HepG2 (cell line): ENCODE measurements around the gene DMKN. TPM values are rescaled to one million over a fixed set of nuclear protein-coding genes. Genes with fewer than 3 reads are reported as not detected.
A peak's percentile ranks its signal among the peaks of the same experiment; 100 is the strongest.

Experiments used
- ATAC-seq: fragments of 200-7000 bp; cut with Tn5 transposase; 3 replicates; pipeline ENCODE4 v1.9.1; 2020; ENCODE audit warnings: mild to moderate bottlenecking, moderate library complexity
- BruUV-seq: library from RNA; stranded (reverse); fragments of 400-500 nt; replicated peaks from 2 replicates; lab custom pipeline; 2021; lab: Mats Ljungman, UMichigan
- CTCF ChIA-PET: fragments of 300-600 bp; formaldehyde crosslinking; extraction: SDS; loops from one replicate; lab custom pipeline; 2021; ENCODE audit warnings: low total read pairs, inconsistent platforms, low intra/inter-chr PET ratio; lab: Yijun Ruan, JAX
- POLR2A ChIA-PET: fragments of 350-600 bp; sonication (Branson Sonifier 250); formaldehyde crosslinking; loops from one replicate; lab custom pipeline; 2020; ENCODE audit warnings: antibody characterized with exemption, inconsistent platforms; lab: Yijun Ruan, JAX
- DNase-seq: peaks from one replicate; pipeline ENCODE4 v3.0.0-alpha.2; 2015; ENCODE audit warnings: low spot score
- FAIRE-seq: peaks from 3 replicates; lab custom pipeline; 2011; peaks lifted over from hg19 to GRCh38; lab: Jason Lieb, UNC
- H2AFZ ChIP-seq: one replicate; pipeline ENCODE4 v1.6.1; 2011; ENCODE audit warnings: low read length, inconsistent platforms
- H3K27ac ChIP-seq: fragments of 300-600 bp; 3 replicates; pipeline ENCODE4 v1.8.0; 2011; ENCODE audit warnings: mixed run types, mild to moderate bottlenecking, mixed read lengths, low read length, inconsistent platforms; ENCODE audit not compliant: insufficient read depth; ENCODE audit errors: extremely low read length
- H3K27me3 ChIP-seq, 2 experiments: fragments of 200-600 bp in 1 of 2; 2 replicates in 1 of 2; 3 replicates in 1 of 2; pipeline versions ENCODE4 v1.6.0 to v1.8.0; 2011; ENCODE audit warnings: low read length in 2 of 2, mild to moderate bottlenecking in 2 of 2, moderate library complexity in 2 of 2, inconsistent platforms in 1 of 2; ENCODE audit not compliant: insufficient read depth in 2 of 2, control insufficient read depth in 1 of 2
- H3K36me3 ChIP-seq, 2 experiments: fragments of 200-600 bp in 1 of 2; replicated peaks in 1 of 2; 2 replicates in 1 of 2; 3 replicates in 1 of 2; pipeline versions ENCODE4 v1.5.1 to v1.8.0; 2011; ENCODE audit warnings: low read length in 2 of 2, inconsistent platforms in 1 of 2; ENCODE audit not compliant: insufficient read depth in 2 of 2, control insufficient read depth in 1 of 2
- H3K4me1 ChIP-seq: 2 replicates; pipeline ENCODE4 v1.5.1; 2012; ENCODE audit warnings: low read length, inconsistent platforms; ENCODE audit not compliant: insufficient read depth
- H3K4me2 ChIP-seq: 2 replicates; pipeline ENCODE4 v1.6.0; 2011; ENCODE audit warnings: low read depth, low read length, inconsistent platforms
- H3K4me3 ChIP-seq, 3 experiments: fragments of 200-600 bp in 1 of 3; sonication (generic), shearing (Covaris generic) in 1 of 3; replicated peaks in 1 of 3; 2 replicates each; pipeline ENCODE4 v1.5.1; 2011 to 2016; ENCODE audit warnings: low read length in 3 of 3, inconsistent platforms in 2 of 3, low read depth in 2 of 3, mild to moderate bottlenecking in 2 of 3, control low read depth in 1 of 3, mixed read lengths in 1 of 3; ENCODE audit not compliant: insufficient read depth in 1 of 3
- H3K79me2 ChIP-seq: one replicate; pipeline ENCODE4 v1.6.1; 2011; ENCODE audit warnings: low read length, inconsistent platforms; ENCODE audit not compliant: insufficient read depth
- H3K9ac ChIP-seq: 2 replicates; pipeline ENCODE4 v1.6.0; 2011; ENCODE audit warnings: mild to moderate bottlenecking, low read depth, low read length, inconsistent platforms; ENCODE audit not compliant: insufficient read depth
- H3K9me3 ChIP-seq: 2 replicates; pipeline ENCODE4 v1.5.1; 2012; ENCODE audit warnings: mild to moderate bottlenecking, low read length
- H4K20me1 ChIP-seq: 2 replicates; pipeline ENCODE4 v1.6.0; 2011; ENCODE audit warnings: inconsistent platforms, mild to moderate bottlenecking, low read length, moderate library complexity; ENCODE audit not compliant: insufficient read depth
- KIAA2018 ChIP-seq: sonication (generic); formaldehyde crosslinking; IDR thresholded peaks from 2 replicates; pipeline ENCODE4 v1.5.0; 2020; ENCODE audit warnings: mild to moderate bottlenecking, missing genetic modification reagents, borderline replicate concordance
- MXD1 ChIP-seq: sonication (generic); formaldehyde crosslinking; IDR thresholded peaks from 2 replicates; pipeline ENCODE4 v1.4.0; 2020; ENCODE audit warnings: mild to moderate bottlenecking, missing genetic modification reagents
- WGBS: methylation state at CpG from one replicate; pipeline ENCODE4 v1.1.6; 2017; ENCODE audit warnings: low lambda C conversion rate; 5-methylcytosine and 5-hydroxymethylcytosine counted together
- in situ Hi-C: cut with HindIII; loops from 2 replicates; pipeline ENCODE4 v1.10.0; 2017; ENCODE audit warnings: low pct_unique_long_range_greater_than_20kb; ENCODE audit not compliant: extremely low pct_ligation_motif_present
- intact Hi-C: fragments of 100-400 bp; cut with micrococcal nuclease; formaldehyde crosslinking; loops from one replicate; pipeline ENCODE4 v1.10.0; 2022; ENCODE audit not compliant: unreplicated experiment
- polyA plus RNA-seq, 8 experiments: library from polyadenylated mRNA; depleted of rRNA in 3 of 8; stranded (reverse) in 7 of 8; unstranded in 1 of 8; fragments of >200 nt; fragmentation: Illumina TruSeq in 4 of 8; extraction: Trizol in 4 of 8; gene quantifications; 2 replicates each; pipeline versions ENCODE4 v1.2.1 to v1.2.3, GENCODE V29; 2011 to 2016; ENCODE audit warnings: low read depth in 4 of 8, missing spikeins in 1 of 8, mixed read lengths in 1 of 8; ENCODE audit not compliant: insufficient read depth in 1 of 8
- total RNA-seq, 5 experiments: library from RNA; depleted of rRNA; stranded (reverse); fragments of >200 nt; fragmentation: Illumina TruSeq; extraction: Trizol; gene quantifications; 2 replicates each; pipeline ENCODE4 v1.2.3, GENCODE V29; 2016; ENCODE audit warnings: low read depth in 1 of 5

The DMKN gene
- total and polyA plus RNA-seq, 2 of the 13 experiments (the other 11 are each of a cell fraction or from before 2014, with no cell fraction given), result 50.8 to 57.1 TPM

GRCh38 chr19:35543280-35544109 is 30.0 kb upstream of the DMKN start:
- no TSS peak for BruUV-seq
- H3K4me2 ChIP-seq, result peak overlapping the region; percentile 97
- H3K79me2 ChIP-seq, result peaks cover 25% of the 10 kb centered on the region
- ATAC-seq, result no peak
- H3K4me3 ChIP-seq, result peak overlapping the region in 1 of 3 experiments; percentile 92; a peak in 1 of 6 replicates
- no peak for DNase-seq
- no peak for FAIRE-seq
- no peak overlapping the region for H2AFZ ChIP-seq
- peaks cover 46% of the 10 kb centered on the region for H3K4me1 ChIP-seq
- TF ChIP-seq MXD1 (CRISPR knock-in tag) (0 out of 2 replicates have a peak, but pooled peaks have one; percentile 27), KIAA2018 (CRISPR knock-in tag) (no peak)
- TF ChIP-seq, all 625 proteins: peak for 1
- no peak overlapping the region for H3K9ac ChIP-seq
- ChIA-PET CTCF (no interaction called here), POLR2A (interaction anchor here (0.9 kb wide), 2 partner anchors 101 to 293 kb away, joined by 3 read pairs; no protein-coding TSS in a partner anchor)
- H4K20me1 ChIP-seq, result no peaks in the 10 kb centered on the region
- no peaks in the 10 kb centered on the region for H3K9me3 ChIP-seq
- intact Hi-C loops (no loop called here), in situ Hi-C loops (no loop called here)
- peaks cover 0 to 3% of the 10 kb centered on the region in 2 experiments; a peak in 3 of 5 replicates for H3K36me3 ChIP-seq
- no peak overlapping the region for H3K27ac ChIP-seq
- over 99% methylated on average over 13 of the region's 15 CpGs for WGBS
- no peaks in the 10 kb centered on the region; a peak in 1 of 5 replicates for H3K27me3 ChIP-seq
